ENCODE measurements around the gene EID3. TPM values are rescaled to one million over a fixed set of nuclear protein-coding genes. Genes with fewer than 3 reads are reported as not detected.

Gene EID3
- total and polyA plus RNA-seq, 10 of the 15 experiments (the other 5 are each of a cell fraction or from before 2014, with no cell fraction given): 0.92 to 7.0 (median 4.3) TPM

- no peak for TF ChIP-seq CTCF (IDR thresholded peaks at IDR 0.05 in 2 of 3, conservative IDR thresholded peaks at IDR 0.05 in 1 of 3; ENCODE audit: control insufficient read depth in 2 of 3, extremely low read depth in 1 of 3, insufficient read depth in 1 of 3, low read depth in 3 of 3, low read length in 3 of 3)
- TF ChIP-seq NFIC (IDR thresholded peaks at IDR 0.05; ENCODE audit: low read depth, low read length): no peak
- no peak for TF ChIP-seq TARDBP (IDR thresholded peaks at IDR 0.05; ENCODE audit: borderline replicate concordance)
- no peak for TF ChIP-seq SIX5 (IDR thresholded peaks at IDR 0.05; ENCODE audit: low read depth, low read length, severe bottlenecking)
Observed at GRCh38 chr12:104273503-104273902, 30.0 kb upstream of the EID3 start (continued).

- Histone ChIP-seq H3K27ac (ENCODE audit: control insufficient read depth, insufficient read depth) (no peak overlapping the region), H4K20me1 (ENCODE audit: control insufficient read depth, insufficient read depth) (no peaks in the 10 kb centered on the region), H3K79me2 (ENCODE audit: control insufficient read depth, insufficient read depth, low read length) (no peaks in the 10 kb centered on the region), H3K9ac (ENCODE audit: control insufficient read depth, insufficient read depth, low read length) (no peak overlapping the region), H3K27me3 (replicated peaks in 1 of 2; ENCODE audit: control insufficient read depth in 2 of 2, insufficient read depth in 2 of 2, low read length in 1 of 2) (no peaks in the 10 kb centered on the region), H3K36me3 (ENCODE audit: control insufficient read depth in 2 of 2, insufficient read depth in 2 of 2, low read length in 1 of 2) (no peaks in the 10 kb centered on the region), H2AFZ (ENCODE audit: control insufficient read depth, low read depth, low read length) (no peak overlapping the region), H3K4me2 (ENCODE audit: control insufficient read depth, insufficient read depth) (no peak overlapping the region), H3K4me3 (no peak overlapping the region), H3K4me1 (ENCODE audit: control insufficient read depth, insufficient read depth, low read length) (peaks cover 11% of the 10 kb centered on the region), H3K9me3 (replicated peaks; ENCODE audit: control insufficient read depth, insufficient read depth, low read length) (no peaks in the 10 kb centered on the region)
- no peak for ATAC-seq
- ChIA-PET POLR2A (interaction anchor here (5.8 kb wide), 1 partner anchor 13 kb away, joined by 56 read pairs; no protein-coding TSS in a partner anchor), RAD21 (ENCODE audit: unreplicated experiment) (interaction anchor here (3.1 kb wide), 1 partner anchor 13 kb away, joined by 41 read pairs; no protein-coding TSS in a partner anchor), SMC1A (ENCODE audit: uncharacterized antibody, unreplicated experiment) (interaction anchor here (1.3 to 3.9 kb wide), 3 partner anchors 10 to 28 kb away, joined by 3 to 58 read pairs (median 5); partner anchors contain the start of gene EID3), CTCF (interaction anchor here (0.7 to 2.5 kb wide), 3 partner anchors 13 to 53 kb away, joined by 3 to 24 read pairs (median 3); no protein-coding TSS in a partner anchor)
- in situ Hi-C loops (cut with MboI) (no loop called here), intact Hi-C loops (cut with micrococcal nuclease; ENCODE audit: unreplicated experiment) (no loop called here)
- no TSS peak for BruUV-seq (replicated peaks)
- no peak for DNase-seq (ENCODE audit: low read depth, low spot score)
- FAIRE-seq: no peak
- WGBS (ENCODE audit: insufficient coverage, insufficient replicate concordance, low lambda C conversion rate, missing lambda C conversion rate): 93% methylated on average over 4 of the region's 4 CpGs
- TF ChIP-seq RFX5 (IDR thresholded peaks at IDR 0.05; ENCODE audit: low read depth, low read length) (no peak), IKZF2 (IDR thresholded peaks at IDR 0.05) (no peak), PKNOX1 (IDR thresholded peaks at IDR 0.05) (no peak), CEBPZ (IDR thresholded peaks at IDR 0.05; ENCODE audit: low read depth, low read length) (no peak), WRNIP1 (IDR thresholded peaks at IDR 0.05; ENCODE audit: borderline replicate concordance, low read depth, low read length) (no peak), ZBTB33 (IDR thresholded peaks at IDR 0.05) (no peak), FOXM1 (IDR thresholded peaks at IDR 0.05; ENCODE audit: low read depth, low read length) (no peak), TAF1 (IDR thresholded peaks at IDR 0.05; ENCODE audit: borderline replicate concordance, low read depth, low read length) (no peak), SUPT20H (IDR thresholded peaks at IDR 0.05; ENCODE audit: borderline replicate concordance, control insufficient read depth, low read depth, low read length) (no peak), YY1 (IDR thresholded peaks at IDR 0.05; ENCODE audit: low read depth, low read length) (no peak), BMI1 (IDR thresholded peaks at IDR 0.05; ENCODE audit: borderline replicate concordance) (no peak)
Observed at GRCh38 chr12:104274811-104275210, 28.7 kb upstream of the EID3 start.

All from GM12878 (cell line).